IMR-90 (cell line): Measurements from ENCODE around the gene TREM2. TPM values are rescaled to one million over a fixed set of nuclear protein-coding genes. Genes with fewer than 3 reads are reported as not detected.

ENCODE experiments used
- ATAC-seq: fragments of 200-7000 bp; cut with Tn5 transposase; 2 replicates; pipeline ENCODE4 v1.9.1; 2020; ENCODE audit warnings: low read depth, mild to moderate bottlenecking, moderate library complexity
- Bru-seq: library from RNA; stranded (reverse); fragments of 400-500 nt; gene quantifications from one replicate; lab custom pipeline; 2021; lab: Mats Ljungman, UMichigan
- BruChase-seq, 2 experiments: library from RNA; stranded (reverse); fragments of 400-500 nt; gene quantifications; one replicate each; lab custom pipeline; 2021; lab: Mats Ljungman, UMichigan
- BruUV-seq: library from RNA; stranded (reverse); fragments of 400-500 nt; replicated peaks from 2 replicates; lab custom pipeline; 2021; lab: Mats Ljungman, UMichigan
- CTCF ChIA-PET: fragments of 300-600 bp; formaldehyde crosslinking; extraction: SDS; loops from one replicate; lab custom pipeline; 2021; ENCODE audit warnings: antibody characterized with exemption; lab: Yijun Ruan, JAX
- POLR2A ChIA-PET: fragments of 300-600 bp; sonication (Branson Sonifier 250); formaldehyde crosslinking; loops from one replicate; lab custom pipeline; 2022; ENCODE audit warnings: antibody characterized with exemption; ENCODE audit not compliant: unreplicated experiment; lab: Charles Lee
- DNase-seq: peaks from one replicate; pipeline ENCODE4 v3.0.0; 2013
- H2AFZ ChIP-seq: replicated peaks from 2 replicates; pipeline ENCODE3; 2013; ENCODE audit warnings: low read length, mild to moderate bottlenecking; ENCODE audit not compliant: poor library complexity
- H2AK5ac ChIP-seq: 2 replicates; pipeline ENCODE4 v1.6.1; 2013; ENCODE audit warnings: low read depth, low read length, inconsistent platforms
- H2AK9ac ChIP-seq: replicated peaks from 2 replicates; pipeline ENCODE3; 2013; ENCODE audit warnings: mild to moderate bottlenecking, low read depth, low read length, moderate library complexity; ENCODE audit not compliant: poor library complexity
- H2BK120ac ChIP-seq: 2 replicates; pipeline ENCODE4 v1.6.1; 2013; ENCODE audit warnings: low read depth, low read length, inconsistent platforms
- H2BK15ac ChIP-seq: 3 replicates; pipeline ENCODE4 v1.6.1; 2013; ENCODE audit warnings: low read depth, low read length, inconsistent platforms
- H2BK20ac ChIP-seq: 2 replicates; pipeline ENCODE4 v1.6.1; 2013; ENCODE audit warnings: low read depth, mild to moderate bottlenecking, inconsistent platforms, low read length, moderate library complexity
- H2BK5ac ChIP-seq: 2 replicates; pipeline ENCODE4 v1.6.1; 2013; ENCODE audit warnings: mild to moderate bottlenecking, low read depth, low read length, inconsistent platforms; ENCODE audit not compliant: poor library complexity, severe bottlenecking
- H3K14ac ChIP-seq: replicated peaks from 2 replicates; pipeline ENCODE4 v1.6.1; 2013; ENCODE audit warnings: low read depth, low read length, inconsistent platforms
- H3K18ac ChIP-seq: 2 replicates; pipeline ENCODE4 v1.6.1; 2013; ENCODE audit warnings: low read depth, low read length, control low read depth
- H3K23ac ChIP-seq: 2 replicates; pipeline ENCODE4 v1.6.1; 2013; ENCODE audit warnings: low read depth, low read length, inconsistent platforms
- H3K27ac ChIP-seq: 2 replicates; pipeline ENCODE4 v1.5.1; 2013; ENCODE audit warnings: mild to moderate bottlenecking, control low read depth, low read length; ENCODE audit not compliant: insufficient read depth
- H3K27me3 ChIP-seq: 2 replicates; pipeline ENCODE4 v1.6.1; 2013; ENCODE audit warnings: low read length; ENCODE audit not compliant: control insufficient read depth, insufficient read depth
- H3K36me3 ChIP-seq: 2 replicates; pipeline ENCODE4 v1.6.1; 2013; ENCODE audit warnings: low read length, mixed read lengths; ENCODE audit not compliant: control insufficient read depth, insufficient read depth
- H3K4ac ChIP-seq: 2 replicates; pipeline ENCODE4 v1.6.1; 2013; ENCODE audit warnings: low read depth, low read length, inconsistent platforms
- H3K4me1 ChIP-seq: 2 replicates; pipeline ENCODE4 v1.6.1; 2013; ENCODE audit warnings: low read length, mixed read lengths; ENCODE audit not compliant: control insufficient read depth, insufficient read depth
- H3K4me2 ChIP-seq: 2 replicates; pipeline ENCODE4 v1.6.1; 2013; ENCODE audit warnings: low read depth, mild to moderate bottlenecking, control low read depth, low read length, moderate library complexity
- H3K4me3 ChIP-seq: 2 replicates; pipeline ENCODE4 v1.5.1; 2013; ENCODE audit warnings: low read depth, mild to moderate bottlenecking, control low read depth, low read length, moderate library complexity; ENCODE audit not compliant: insufficient read depth
- H3K56ac ChIP-seq: 2 replicates; pipeline ENCODE4 v1.6.1; 2013; ENCODE audit warnings: low read length, inconsistent platforms; ENCODE audit not compliant: insufficient read depth; ENCODE audit errors: extremely low read depth
- H3K79me1 ChIP-seq, 2 experiments: 2 replicates each; pipeline ENCODE4 v1.6.1; 2013; ENCODE audit warnings: low read length in 2 of 2, inconsistent platforms in 1 of 2, low read depth in 1 of 2
- H3K9ac ChIP-seq: 2 replicates; pipeline ENCODE4 v1.6.1; 2013; ENCODE audit warnings: low read depth, low read length, control low read depth
- H3K9me1 ChIP-seq: 2 replicates; pipeline ENCODE4 v1.6.1; 2013; ENCODE audit warnings: low read length, inconsistent platforms; ENCODE audit not compliant: insufficient read depth
- H3K9me3 ChIP-seq: 2 replicates; pipeline ENCODE4 v1.6.1; 2013; ENCODE audit warnings: low read length; ENCODE audit not compliant: control insufficient read depth, insufficient read depth
- H4K20me1 ChIP-seq: 2 replicates; pipeline ENCODE4 v1.6.1; 2013; ENCODE audit warnings: low read length, inconsistent platforms; ENCODE audit not compliant: insufficient read depth
- H4K5ac ChIP-seq: 2 replicates; pipeline ENCODE4 v1.6.1; 2013; ENCODE audit warnings: mild to moderate bottlenecking, low read depth, low read length, control low read depth
- H4K8ac ChIP-seq, 2 experiments: 2 replicates each; pipeline ENCODE4 v1.6.1; 2013; ENCODE audit warnings: low read depth in 2 of 2, low read length in 2 of 2, control low read depth in 1 of 2, inconsistent platforms in 1 of 2
- H4K91ac ChIP-seq: 2 replicates; pipeline ENCODE4 v1.6.1; 2013; ENCODE audit warnings: low read depth, low read length, inconsistent platforms; ENCODE audit not compliant: insufficient read depth
- BHLHE40 ChIP-seq: fragments of 150-350 bp; IDR thresholded peaks from 2 replicates; pipeline ENCODE4 v1.6.1; 2016; ENCODE audit warnings: mild to moderate bottlenecking, low read depth, low read length
- CEBPB ChIP-seq: IDR thresholded peaks from 2 replicates; pipeline ENCODE4 v1.6.1; 2012; ENCODE audit warnings: low read depth, low read length, improper control_type of control experiment
- CHD1 ChIP-seq: IDR thresholded peaks from 2 replicates; pipeline ENCODE4 v1.6.1; 2012; ENCODE audit warnings: low read depth, low read length, improper control_type of control experiment
- MAFK ChIP-seq: IDR thresholded peaks from 2 replicates; pipeline ENCODE4 v1.6.1; 2012; ENCODE audit warnings: low read depth, low read length, improper control_type of control experiment
- MAZ ChIP-seq: IDR thresholded peaks from 2 replicates; pipeline ENCODE4 v1.6.1; 2012; ENCODE audit warnings: low read depth, mild to moderate bottlenecking, low read length, improper control_type of control experiment, moderate library complexity, borderline replicate concordance
- MXI1 ChIP-seq: IDR thresholded peaks from 2 replicates; pipeline ENCODE4 v1.6.1; 2012; ENCODE audit warnings: low read depth, mild to moderate bottlenecking, low read length, moderate library complexity, borderline replicate concordance
- POLR2A ChIP-seq: IDR thresholded peaks from 2 replicates; pipeline ENCODE4 v1.6.1; 2012; ENCODE audit warnings: mild to moderate bottlenecking, low read depth, low read length
- RAD21 ChIP-seq: IDR thresholded peaks from 2 replicates; pipeline ENCODE4 v1.6.1; 2012; ENCODE audit warnings: low read length, improper control_type of control experiment
- RCOR1 ChIP-seq: IDR thresholded peaks from 2 replicates; pipeline ENCODE4 v1.6.1; 2012; ENCODE audit warnings: mild to moderate bottlenecking, low read length, improper control_type of control experiment; ENCODE audit not compliant: insufficient replicate concordance
- RFX5 ChIP-seq: IDR thresholded peaks from 2 replicates; pipeline ENCODE4 v1.8.0; 2012; ENCODE audit warnings: low read depth, mild to moderate bottlenecking, low read length, moderate library complexity
- SMC3 ChIP-seq: fragments of 150-350 bp; IDR thresholded peaks from 2 replicates; pipeline ENCODE4 v1.6.1; 2016; ENCODE audit warnings: low read depth, mild to moderate bottlenecking, antibody characterized with exemption, low read length, moderate library complexity
- WGBS, 2 experiments: methylation state at CpG; one replicate each; pipeline versions ENCODE4 v1.1.5 to v1.1.7; 2013; ENCODE audit warnings: missing lambda C conversion rate in 2 of 2; ENCODE audit not compliant: insufficient read length in 1 of 2; ENCODE audit errors: extremely low coverage in 2 of 2; 5-methylcytosine and 5-hydroxymethylcytosine counted together
- dilution Hi-C: fragments of 300-500 bp; cut with HindIII; formaldehyde crosslinking; loops from one replicate; pipeline ENCODE4 v1.14.3; 2018; ENCODE audit warnings: low sequenced_read_pairs; ENCODE audit not compliant: unreplicated experiment
- in situ Hi-C: fragments of 300-500 bp; cut with MboI; formaldehyde crosslinking; loops from 3 replicates; pipeline ENCODE4 v1.14.3; 2019; ENCODE audit warnings: low sequenced_read_pairs, inconsistent platforms, mixed read lengths
- intact Hi-C: fragments of 100-400 bp; cut with micrococcal nuclease; formaldehyde crosslinking; loops from 2 replicates; pipeline ENCODE4 v1.10.0; 2022
- long read RNA-seq: library from polyadenylated mRNA; unstranded; transcript quantifications from one replicate; pipeline ENCODE4 v2.0.0, GENCODE V29; 2021; ENCODE audit not compliant: unreplicated experiment
- polyA plus RNA-seq, 3 experiments: library from polyadenylated mRNA; depleted of rRNA; stranded (reverse); fragments of >200 nt; gene quantifications; 2 replicates each; pipeline ENCODE4 v1.2.3, GENCODE V29; 2012; ENCODE audit warnings: low replicate concordance in 1 of 3
- total RNA-seq: library from RNA; depleted of rRNA; stranded (reverse); fragments of >200 nt; gene quantifications from 2 replicates; pipeline ENCODE4 v1.2.3, GENCODE V29; 2012; rRNA removed
- TF ChIP-seq, protein P1 (sequence below): fragments of 150-350 bp; IDR thresholded peaks from 2 replicates; pipeline ENCODE4 v1.6.1; 2016; ENCODE audit warnings: low read depth, mild to moderate bottlenecking, low read length, moderate library complexity, borderline replicate concordance
- TF ChIP-seq, protein P2 (sequence below): conservative IDR thresholded peaks from 2 replicates; pipeline ENCODE4 v1.5.1; 2012; ENCODE audit warnings: mild to moderate bottlenecking, low read depth, low read length, improper control_type of control experiment
- TF ChIP-seq, protein P3 (sequence below): fragments of 150-350 bp; IDR thresholded peaks from 2 replicates; pipeline ENCODE4 v1.6.1; 2017; ENCODE audit warnings: mild to moderate bottlenecking, antibody characterized with exemption, low read length, low read depth

The TREM2 gene
- total RNA-seq: not detected in 2 replicates
- polyA plus RNA-seq (2012; rRNA removed): not detected in 2 replicates
- polyA plus RNA-seq (2012; cell fraction: cytosol; rRNA removed): not detected in 2 replicates
- polyA plus RNA-seq (2012; cell fraction: nucleus; rRNA removed; ENCODE audit: low replicate concordance): not detected in 2 replicates
- not detected for Bru-seq, nascent RNA
- percentile 11 among the genes with signal in this experiment for BruChase-seq, experiment 1, labeled RNA remaining after a 6-hour chase
- BruChase-seq, experiment 2, labeled RNA remaining after a 2-hour chase: percentile 12 among the genes with signal in this experiment
- long read RNA-seq: 0 reads

DNA sequence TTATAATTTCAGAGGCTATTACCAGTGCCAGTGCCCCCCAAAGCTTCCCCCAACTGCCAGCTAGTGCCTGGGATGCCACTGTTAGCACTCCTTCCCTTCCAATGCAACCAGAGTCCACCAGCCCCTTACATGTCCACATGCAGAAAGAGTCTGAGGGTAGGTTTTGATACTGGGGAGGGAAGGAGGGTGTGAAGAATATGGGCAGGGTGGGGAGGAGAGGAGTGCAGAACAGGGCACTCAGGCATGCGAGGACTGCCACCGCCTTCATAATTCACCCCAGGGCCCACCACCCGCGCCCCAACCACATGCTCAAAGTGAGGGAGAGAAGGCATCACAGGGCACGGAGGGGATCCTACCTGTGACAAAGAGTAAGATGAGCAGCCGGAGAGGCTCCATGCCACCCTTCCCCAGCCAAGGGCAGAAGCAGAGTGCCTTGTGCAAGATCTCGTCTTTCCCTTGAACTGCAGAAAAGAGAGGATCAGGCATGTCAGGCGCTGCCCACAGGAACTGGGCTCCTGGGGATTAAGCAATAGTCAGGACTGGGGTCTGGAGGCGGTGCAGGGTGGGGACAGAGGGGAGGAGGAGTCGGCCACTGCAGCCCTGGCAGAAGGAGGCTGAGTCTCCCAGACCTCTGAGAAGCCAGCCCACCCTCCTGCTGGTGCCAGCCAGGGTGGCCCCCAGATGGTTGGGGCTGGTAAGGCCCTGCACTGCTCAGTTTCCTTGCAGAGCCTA, at the start of gene TREM2:
TREM2 (minus strand) TSS at position 430 of the 732 bp plus-strand sequence; CDS start at position 396, 34 bp downstream.
- Histone ChIP-seq H3K79me1 (no peaks in the 10 kb centered on the region), H4K8ac (no peak within 1 kb of the TSS), H3K56ac (no peak within 1 kb of the TSS), H2AK9ac (no peak within 1 kb of the TSS), H2AFZ (peak within 1 kb of the TSS; percentile 38), H3K27me3 (peaks cover 5% of the 10 kb centered on the region), H2BK5ac (no peak within 1 kb of the TSS), H3K14ac (no peak within 1 kb of the TSS), H2BK20ac (no peak within 1 kb of the TSS), H4K91ac (no peak within 1 kb of the TSS), H3K4me1 (peaks cover 6% of the 10 kb centered on the region; the same call in 1 of the 2 replicates), H3K27ac (no peak within 1 kb of the TSS), H3K9me1 (no peaks in the 10 kb centered on the region), H3K9me3 (no peaks in the 10 kb centered on the region), H3K4me2 (no peak within 1 kb of the TSS), H3K9ac (no peak within 1 kb of the TSS), H3K36me3 (no peaks in the 10 kb centered on the region), H2BK15ac (no peak within 1 kb of the TSS), H3K23ac (no peak within 1 kb of the TSS), H4K5ac (no peak within 1 kb of the TSS), H2AK5ac (no peak within 1 kb of the TSS), H3K4ac (no peak within 1 kb of the TSS), H4K20me1 (no peaks in the 10 kb centered on the region), H2BK120ac (no peak within 1 kb of the TSS), H3K4me3 (no peak within 1 kb of the TSS), H3K18ac (no peak within 1 kb of the TSS)
- 48% methylated on average over 5 of the region's 10 CpGs; no CpG with 5 or more reads in 1 of the 2 experiments for WGBS, 2 experiments
- DNase-seq (no peak), ATAC-seq (no peak)
- in situ Hi-C loops (no loop called here), intact Hi-C loops (no loop called here), dilution Hi-C loops (no loop called here)
- CTCF ChIA-PET: no interaction called here
- POLR2A ChIA-PET: no interaction called here
- no TSS peak for BruUV-seq
- TF ChIP-seq, protein P1, sequence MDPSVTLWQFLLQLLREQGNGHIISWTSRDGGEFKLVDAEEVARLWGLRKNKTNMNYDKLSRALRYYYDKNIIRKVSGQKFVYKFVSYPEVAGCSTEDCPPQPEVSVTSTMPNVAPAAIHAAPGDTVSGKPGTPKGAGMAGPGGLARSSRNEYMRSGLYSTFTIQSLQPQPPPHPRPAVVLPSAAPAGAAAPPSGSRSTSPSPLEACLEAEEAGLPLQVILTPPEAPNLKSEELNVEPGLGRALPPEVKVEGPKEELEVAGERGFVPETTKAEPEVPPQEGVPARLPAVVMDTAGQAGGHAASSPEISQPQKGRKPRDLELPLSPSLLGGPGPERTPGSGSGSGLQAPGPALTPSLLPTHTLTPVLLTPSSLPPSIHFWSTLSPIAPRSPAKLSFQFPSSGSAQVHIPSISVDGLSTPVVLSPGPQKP: no peak
- TF ChIP-seq, protein P2, sequence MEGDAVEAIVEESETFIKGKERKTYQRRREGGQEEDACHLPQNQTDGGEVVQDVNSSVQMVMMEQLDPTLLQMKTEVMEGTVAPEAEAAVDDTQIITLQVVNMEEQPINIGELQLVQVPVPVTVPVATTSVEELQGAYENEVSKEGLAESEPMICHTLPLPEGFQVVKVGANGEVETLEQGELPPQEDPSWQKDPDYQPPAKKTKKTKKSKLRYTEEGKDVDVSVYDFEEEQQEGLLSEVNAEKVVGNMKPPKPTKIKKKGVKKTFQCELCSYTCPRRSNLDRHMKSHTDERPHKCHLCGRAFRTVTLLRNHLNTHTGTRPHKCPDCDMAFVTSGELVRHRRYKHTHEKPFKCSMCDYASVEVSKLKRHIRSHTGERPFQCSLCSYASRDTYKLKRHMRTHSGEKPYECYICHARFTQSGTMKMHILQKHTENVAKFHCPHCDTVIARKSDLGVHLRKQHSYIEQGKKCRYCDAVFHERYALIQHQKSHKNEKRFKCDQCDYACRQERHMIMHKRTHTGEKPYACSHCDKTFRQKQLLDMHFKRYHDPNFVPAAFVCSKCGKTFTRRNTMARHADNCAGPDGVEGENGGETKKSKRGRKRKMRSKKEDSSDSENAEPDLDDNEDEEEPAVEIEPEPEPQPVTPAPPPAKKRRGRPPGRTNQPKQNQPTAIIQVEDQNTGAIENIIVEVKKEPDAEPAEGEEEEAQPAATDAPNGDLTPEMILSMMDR: no peak
- TF ChIP-seq MXI1: no peak
- no peak for TF ChIP-seq CEBPB
- TF ChIP-seq, protein P3, sequence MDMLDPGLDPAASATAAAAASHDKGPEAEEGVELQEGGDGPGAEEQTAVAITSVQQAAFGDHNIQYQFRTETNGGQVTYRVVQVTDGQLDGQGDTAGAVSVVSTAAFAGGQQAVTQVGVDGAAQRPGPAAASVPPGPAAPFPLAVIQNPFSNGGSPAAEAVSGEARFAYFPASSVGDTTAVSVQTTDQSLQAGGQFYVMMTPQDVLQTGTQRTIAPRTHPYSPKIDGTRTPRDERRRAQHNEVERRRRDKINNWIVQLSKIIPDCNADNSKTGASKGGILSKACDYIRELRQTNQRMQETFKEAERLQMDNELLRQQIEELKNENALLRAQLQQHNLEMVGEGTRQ: no peak
- TF ChIP-seq MAFK: no peak
- no peak for TF ChIP-seq MAZ
- no peak for TF ChIP-seq RCOR1
- no peak for TF ChIP-seq RAD21
- no peak for TF ChIP-seq BHLHE40
- no peak for TF ChIP-seq RFX5
- no peak for TF ChIP-seq POLR2A
- TF ChIP-seq SMC3: no peak
- TF ChIP-seq CHD1: no peak
